HG02759 (cell line): Measurements from ENCODE around the gene ZNF544.
"Not testable (repeated sequence)": the region's sequence is repeated elsewhere in the genome, so short reads cannot be mapped to it uniquely, and the experiment has no call there.

ENCODE experiments used
- ATAC-seq: cut with Tn5 transposase; IDR thresholded peaks from one replicate; pipeline ENCODE4 v1.9.1; 2021; ENCODE audit warnings: mild to moderate bottlenecking, moderate library complexity; ENCODE audit not compliant: unreplicated experiment

The ZNF544 gene

DNA sequence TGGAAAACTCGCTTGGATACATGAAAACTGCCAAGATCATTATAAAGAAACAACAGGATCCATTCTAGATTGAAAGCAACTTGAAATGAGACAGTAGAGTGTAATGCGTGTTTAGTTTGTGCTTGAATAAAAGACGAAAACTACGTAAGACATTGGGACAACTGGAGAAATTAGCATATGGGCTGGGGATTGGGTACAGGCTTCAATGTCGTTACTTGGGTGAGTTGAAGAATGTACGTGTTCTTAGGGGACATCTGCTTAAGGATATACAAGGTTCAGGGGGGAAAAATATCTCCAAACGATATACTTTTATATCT, 76.0 kb downstream of the ZNF544 start:
- ATAC-seq = no peak

GRCh38 chr19:58305065-58305931, 76.6 kb downstream of the ZNF544 start, which contains the start of gene ERVK3-1:
Gene ERVK3-1, plus strand, starts transcription at chr19:58305377. Its CDS starts 6,792 bp downstream, at chr19:58312169.
- peak; percentile 99 for ATAC-seq

- no peak for ATAC-seq
Measured at GRCh38 chr19:58305932-58306323, 77.2 kb downstream of the ZNF544 start.

- no peak for ATAC-seq
Measured at GRCh38 chr19:58307736-58308135, 79.0 kb downstream of the ZNF544 start.

GRCh38 chr19:58310685-58311084, 82.0 kb downstream of the ZNF544 start:
- not testable (repeated sequence) for ATAC-seq

- ATAC-seq = no peak
Measured at GRCh38 chr19:58311345-58311865, 82.7 kb downstream of the ZNF544 start.
